ENCODE results near the gene GARS1.
"Not testable (repeated sequence)": the region's sequence is repeated elsewhere in the genome, so short reads cannot be mapped to it uniquely, and the experiment has no call there.

Gene GARS1

GRCh38 chr7:30583181-30583580, 11.5 kb upstream of the GARS1 start:
- Histone ChIP-seq H3K4me3 (ENCODE audit: insufficient read length, low read depth) (no peak overlapping the region), H3K4me1 (ENCODE audit: insufficient read depth, insufficient read length) (no peaks in the 10 kb centered on the region), H3K9me3 (ENCODE audit: insufficient read depth, low read length) (peaks cover 57% of the 10 kb centered on the region), H3K27me3 (ENCODE audit: insufficient read depth, insufficient read length) (no peaks in the 10 kb centered on the region), H3K9ac (ENCODE audit: insufficient read length, low read depth) (no peak overlapping the region), H3K36me3 (ENCODE audit: insufficient read depth, insufficient read length, low read length) (peaks cover 21% of the 10 kb centered on the region)
- DNase-seq (ENCODE audit: low read depth, low spot score): no peak
- no peak for TF ChIP-seq ZNF274 (IDR thresholded peaks at IDR 0.05; ENCODE audit: low read depth, low read length)
- no peak for TF ChIP-seq YY1 (IDR thresholded peaks at IDR 0.05; ENCODE audit: insufficient read depth, insufficient read length)
- TF ChIP-seq SUZ12 (IDR thresholded peaks at IDR 0.05; ENCODE audit: extremely low read depth, insufficient read depth, insufficient read length): no peak

- Histone ChIP-seq H3K36me3 (ENCODE audit: insufficient read depth, insufficient read length, low read length) (peaks cover 13% of the 10 kb centered on the region), H3K27me3 (ENCODE audit: insufficient read depth, insufficient read length) (no peaks in the 10 kb centered on the region), H3K4me1 (ENCODE audit: insufficient read depth, insufficient read length) (no peaks in the 10 kb centered on the region), H3K9me3 (ENCODE audit: insufficient read depth, low read length) (peaks cover 54% of the 10 kb centered on the region), H3K4me3 (ENCODE audit: insufficient read length, low read depth) (no peak overlapping the region), H3K9ac (ENCODE audit: insufficient read length, low read depth) (no peak overlapping the region)
- no peak for DNase-seq (ENCODE audit: low read depth, low spot score)
- TF ChIP-seq SUZ12 (IDR thresholded peaks at IDR 0.05; ENCODE audit: extremely low read depth, insufficient read depth, insufficient read length) (no peak), YY1 (IDR thresholded peaks at IDR 0.05; ENCODE audit: insufficient read depth, insufficient read length) (no peak), ZNF274 (IDR thresholded peaks at IDR 0.05; ENCODE audit: low read depth, low read length) (no peak)
Measured at GRCh38 chr7:30584415-30584814, 10.3 kb upstream of the GARS1 start.

- Histone ChIP-seq H3K4me3 (ENCODE audit: insufficient read length, low read depth) (no peak overlapping the region), H3K4me1 (ENCODE audit: insufficient read depth, insufficient read length) (no peaks in the 10 kb centered on the region), H3K9me3 (ENCODE audit: insufficient read depth, low read length) (peaks cover 50% of the 10 kb centered on the region), H3K27me3 (ENCODE audit: insufficient read depth, insufficient read length) (no peaks in the 10 kb centered on the region), H3K36me3 (ENCODE audit: insufficient read depth, insufficient read length, low read length) (peaks cover 13% of the 10 kb centered on the region), H3K9ac (ENCODE audit: insufficient read length, low read depth) (no peak overlapping the region)
- TF ChIP-seq SUZ12 (IDR thresholded peaks at IDR 0.05; ENCODE audit: extremely low read depth, insufficient read depth, insufficient read length): no peak
- no peak for TF ChIP-seq YY1 (IDR thresholded peaks at IDR 0.05; ENCODE audit: insufficient read depth, insufficient read length)
- TF ChIP-seq ZNF274 (IDR thresholded peaks at IDR 0.05; ENCODE audit: low read depth, low read length): no peak
- DNase-seq (ENCODE audit: low read depth, low spot score): no peak
Measured at GRCh38 chr7:30584965-30585364, 9.7 kb upstream of the GARS1 start.

DNA sequence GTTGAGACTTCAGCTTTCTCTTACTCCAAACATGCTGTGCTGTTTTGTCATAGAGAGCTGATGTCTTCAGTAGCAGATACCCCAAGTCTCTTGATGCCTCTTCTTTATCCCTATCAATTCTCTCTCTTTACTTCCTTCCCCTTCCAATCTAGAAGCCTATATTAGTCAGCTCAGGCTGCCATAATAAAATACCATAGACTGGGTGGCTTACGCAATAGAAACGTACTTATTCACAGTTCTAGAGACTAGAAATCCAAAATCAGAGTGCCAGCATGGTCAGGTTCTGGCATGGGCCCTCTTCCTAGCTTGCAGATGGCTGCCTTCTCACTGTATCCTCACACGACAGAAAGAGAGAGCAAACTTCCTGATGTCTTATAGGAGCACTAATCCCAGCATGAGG, 9.0 kb upstream of the GARS1 start:
- H3K27me3 ChIP-seq (ENCODE audit: insufficient read depth, insufficient read length): no peaks in the 10 kb centered on the region
- H3K4me1 ChIP-seq (ENCODE audit: insufficient read depth, insufficient read length): no peaks in the 10 kb centered on the region
- no peak for TF ChIP-seq ZNF274 (IDR thresholded peaks at IDR 0.05; ENCODE audit: low read depth, low read length)
- peaks cover 12% of the 10 kb centered on the region for H3K36me3 ChIP-seq (ENCODE audit: insufficient read depth, insufficient read length, low read length)
- DNase-seq (ENCODE audit: low read depth, low spot score): no peak
- H3K9ac ChIP-seq (ENCODE audit: insufficient read length, low read depth): no peak overlapping the region
- H3K9me3 ChIP-seq (ENCODE audit: insufficient read depth, low read length): peaks cover 44% of the 10 kb centered on the region
- no peak overlapping the region for H3K4me3 ChIP-seq (ENCODE audit: insufficient read length, low read depth)

- H3K4me3 ChIP-seq (ENCODE audit: insufficient read length, low read depth); H3K27me3 ChIP-seq (ENCODE audit: insufficient read depth, insufficient read length); H3K9ac ChIP-seq (ENCODE audit: insufficient read length, low read depth); H3K4me1 ChIP-seq (ENCODE audit: insufficient read depth, insufficient read length); DNase-seq (ENCODE audit: low read depth, low spot score); H3K36me3 ChIP-seq (ENCODE audit: insufficient read depth, insufficient read length, low read length): not testable (repeated sequence)
- H3K9me3 ChIP-seq (ENCODE audit: insufficient read depth, low read length): peaks cover 25% of the 10 kb centered on the region
Measured at GRCh38 chr7:30587547-30587946, 7.1 kb upstream of the GARS1 start.

GRCh38 chr7:30589111-30589510, 5.6 kb upstream of the GARS1 start:
- H3K9me3 ChIP-seq (ENCODE audit: insufficient read depth, low read length): peaks cover 16% of the 10 kb centered on the region
- no peak for DNase-seq (ENCODE audit: low read depth, low spot score)
- no peak overlapping the region for H3K4me3 ChIP-seq (ENCODE audit: insufficient read length, low read depth)
- no peaks in the 10 kb centered on the region for H3K4me1 ChIP-seq (ENCODE audit: insufficient read depth, insufficient read length)
- TF ChIP-seq SUZ12 (IDR thresholded peaks at IDR 0.05; ENCODE audit: extremely low read depth, insufficient read depth, insufficient read length) (no peak), ZNF274 (IDR thresholded peaks at IDR 0.05; ENCODE audit: low read depth, low read length) (no peak), YY1 (IDR thresholded peaks at IDR 0.05; ENCODE audit: insufficient read depth, insufficient read length) (no peak)
- no peak overlapping the region for H3K9ac ChIP-seq (ENCODE audit: insufficient read length, low read depth)
- peaks cover 2% of the 10 kb centered on the region for H3K36me3 ChIP-seq (ENCODE audit: insufficient read depth, insufficient read length, low read length)
- H3K27me3 ChIP-seq (ENCODE audit: insufficient read depth, insufficient read length): no peaks in the 10 kb centered on the region

DNA sequence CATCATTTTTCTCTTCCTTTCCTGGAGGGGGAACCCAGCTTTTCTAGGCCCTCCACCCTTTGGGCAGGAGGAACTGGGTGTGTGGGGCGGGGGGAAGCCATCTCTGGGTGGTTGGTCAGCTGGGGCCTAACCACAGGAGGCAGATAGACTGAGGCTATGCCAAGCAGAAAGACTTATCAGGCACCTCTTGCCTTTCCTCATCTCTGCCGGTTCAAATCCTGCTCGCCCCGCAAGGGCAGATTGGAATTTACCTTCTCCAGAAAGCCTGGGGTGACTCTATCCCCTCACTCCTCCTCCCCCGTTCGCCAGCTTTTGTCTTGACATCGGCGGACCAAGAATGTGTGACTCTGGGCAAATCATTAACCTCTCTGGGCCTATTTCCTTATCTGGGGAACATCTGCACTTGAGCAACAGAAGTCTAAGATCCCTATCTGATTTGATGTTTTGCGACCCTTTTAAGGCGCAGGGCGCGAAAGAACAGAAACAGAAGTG, 584 bp upstream of the GARS1 start:
- H3K36me3 ChIP-seq (ENCODE audit: insufficient read depth, insufficient read length, low read length): peaks cover 10% of the 10 kb centered on the region
- H3K9ac ChIP-seq (ENCODE audit: insufficient read length, low read depth): peak overlapping the region; percentile 98
- DNase-seq (ENCODE audit: low read depth, low spot score): peak; percentile 52
- no peak for TF ChIP-seq SUZ12 (IDR thresholded peaks at IDR 0.05; ENCODE audit: extremely low read depth, insufficient read depth, insufficient read length)
- TF ChIP-seq YY1 (IDR thresholded peaks at IDR 0.05; ENCODE audit: insufficient read depth, insufficient read length): no peak
- H3K4me3 ChIP-seq (ENCODE audit: insufficient read length, low read depth): peak overlapping the region; percentile 99
- H3K27me3 ChIP-seq (ENCODE audit: insufficient read depth, insufficient read length): no peaks in the 10 kb centered on the region
- H3K4me1 ChIP-seq (ENCODE audit: insufficient read depth, insufficient read length): no peaks in the 10 kb centered on the region
- no peaks in the 10 kb centered on the region for H3K9me3 ChIP-seq (ENCODE audit: insufficient read depth, low read length)

DNA sequence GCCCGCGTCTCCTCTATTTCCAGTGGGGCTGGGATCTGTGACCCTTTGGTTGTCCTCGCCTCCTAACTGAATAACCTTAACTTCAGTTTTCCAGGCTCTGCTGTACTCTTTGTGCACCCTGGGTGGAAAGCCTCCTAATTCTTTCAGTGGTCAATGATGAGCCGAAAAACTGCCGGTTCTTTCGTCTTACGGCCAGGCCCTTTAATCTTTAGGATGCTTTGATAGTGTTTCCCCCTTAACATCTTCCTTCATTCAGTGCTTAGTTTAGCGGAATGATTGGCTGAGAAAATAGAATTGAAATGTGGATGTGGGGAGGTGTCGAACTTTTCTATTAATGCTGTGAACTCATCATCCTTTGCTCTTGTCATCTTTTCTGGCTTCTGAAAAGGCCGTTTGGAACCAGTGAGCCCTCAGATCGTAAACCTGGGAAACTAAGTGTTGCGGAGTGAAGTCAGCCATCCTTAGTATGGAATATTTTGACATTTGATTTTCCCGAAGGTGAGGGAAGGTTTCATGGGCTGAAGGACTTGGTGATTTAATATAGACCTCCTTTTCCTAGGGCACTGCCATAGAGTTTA, 847 bp downstream of the GARS1 start:
- Histone ChIP-seq H3K4me3 (ENCODE audit: insufficient read length, low read depth) (peak overlapping the region; percentile 99), H3K9me3 (ENCODE audit: insufficient read depth, low read length) (no peaks in the 10 kb centered on the region)
- DNase-seq (ENCODE audit: low read depth, low spot score): no peak

More for the DNA sequence above, 847 bp downstream of the GARS1 start:
- Histone ChIP-seq H3K27me3 (ENCODE audit: insufficient read depth, insufficient read length) (no peaks in the 10 kb centered on the region), H3K9ac (ENCODE audit: insufficient read length, low read depth) (peak overlapping the region; percentile 98), H3K4me1 (ENCODE audit: insufficient read depth, insufficient read length) (no peaks in the 10 kb centered on the region), H3K36me3 (ENCODE audit: insufficient read depth, insufficient read length, low read length) (peaks cover 23% of the 10 kb centered on the region)
- no peak for TF ChIP-seq YY1 (IDR thresholded peaks at IDR 0.05; ENCODE audit: insufficient read depth, insufficient read length)
- no peak for TF ChIP-seq ZNF274 (IDR thresholded peaks at IDR 0.05; ENCODE audit: low read depth, low read length)
- TF ChIP-seq SUZ12 (IDR thresholded peaks at IDR 0.05; ENCODE audit: extremely low read depth, insufficient read depth, insufficient read length): no peak
